ENCODE results near the gene SLC9A9. TPM values are rescaled to one million over a fixed set of nuclear protein-coding genes. Genes with fewer than 3 reads are reported as not detected.

The SLC9A9 gene
- total and polyA plus RNA-seq, 9 of the 15 experiments (the other 6 are each of a cell fraction or from before 2014, with no cell fraction given), result 0.03 to 0.13 TPM; not detected in 7

- TF ChIP-seq CBX8 (IDR thresholded peaks at IDR 0.05; ENCODE audit: borderline replicate concordance, extremely low read depth, low read depth, low read length, poor library complexity, severe bottlenecking) (no peak), MXD1 (CRISPR knock-in tag; IDR thresholded peaks at IDR 0.05; ENCODE audit: borderline replicate concordance, poor library complexity, severe bottlenecking) (no peak), CXXC5 (CRISPR knock-in tag; IDR thresholded peaks at IDR 0.05) (no peak), JUN (IDR thresholded peaks at IDR 0.05; ENCODE audit: borderline replicate concordance, low read depth, low read length) (no peak), JUN (CRISPR knock-in tag; IDR thresholded peaks at IDR 0.05; ENCODE audit: borderline replicate concordance) (no peak)
Measured at GRCh38 chr3:143486611-143487010, 361.7 kb downstream of the SLC9A9 start (continued).

GRCh38 chr3:143484846-143485512 lies 363.3 kb downstream of the SLC9A9 start:
- no peaks in the 10 kb centered on the region for H3K27me3 ChIP-seq (ENCODE audit: control insufficient read depth in 2 of 2, insufficient read depth in 2 of 2, low read length in 2 of 2)
- peak; percentile 15 to 47 (median 20) for DNase-seq (ENCODE audit: extremely low read depth in 1 of 4, low spot score in 3 of 4)
- peak; percentile 67 for FAIRE-seq
- no peaks in the 10 kb centered on the region for H3K9me3 ChIP-seq (replicated peaks; ENCODE audit: control insufficient read depth, insufficient read depth, low read depth, low read length)
- in situ Hi-C loops (cut with MboI), result no loop called here
- H3K79me2 ChIP-seq (ENCODE audit: control insufficient read depth, insufficient read depth, low read length), result no peaks in the 10 kb centered on the region
- TF ChIP-seq ZBTB5 (IDR thresholded peaks at IDR 0.05), result no peak
- TF ChIP-seq YY1 (IDR thresholded peaks at IDR 0.05; ENCODE audit: borderline replicate concordance in 1 of 3, control insufficient read depth in 1 of 3, extremely low read depth in 1 of 3, insufficient read depth in 3 of 3, insufficient read length in 1 of 3, insufficient replicate concordance in 2 of 3, low read depth in 1 of 3, low read length in 2 of 3), result peak in 1 of 3 experiments; percentile 14
- TF ChIP-seq ZFP91 (CRISPR knock-in tag; IDR thresholded peaks at IDR 0.05), result peak; percentile 66
- H3K36me3 ChIP-seq (ENCODE audit: control insufficient read depth, insufficient read depth, low read length), result no peaks in the 10 kb centered on the region
- H3K27ac ChIP-seq (ENCODE audit: extremely low read depth, low read depth, low read length), result no peak overlapping the region
- BruUV-seq (replicated peaks), result no TSS peak
- peak overlapping the region; percentile 9; the same call in 1 of the 2 replicates for H3K4me2 ChIP-seq (ENCODE audit: insufficient read depth, low read length)
- H3K4me1 ChIP-seq (replicated peaks in 1 of 2; ENCODE audit: control insufficient read depth in 2 of 2, insufficient read depth in 2 of 2, low read length in 2 of 2), result no peaks in the 10 kb centered on the region
- WGBS (ENCODE audit: insufficient coverage, low coverage, missing lambda C conversion rate), result 6% methylated on average over 4 of the region's 4 CpGs
- H4K20me1 ChIP-seq (replicated peaks; ENCODE audit: control insufficient read depth, insufficient read depth, low read length), result no peaks in the 10 kb centered on the region
- POLR2A ChIA-PET, result no interaction called here
- H3K9me1 ChIP-seq (ENCODE audit: control insufficient read depth, insufficient read depth, low read length), result no peaks in the 10 kb centered on the region
- peak overlapping the region; percentile 74 for H2AFZ ChIP-seq (ENCODE audit: low read depth, low read length)
- H3K4me3 ChIP-seq, result no peak overlapping the region
- CTCF ChIA-PET (ENCODE audit: low intra/inter-chr PET ratio), result interaction anchor here (0.6 kb wide), 1 partner anchor 24 kb away, joined by 4 read pairs; no protein-coding TSS in a partner anchor
- H3K9ac ChIP-seq (ENCODE audit: insufficient read depth in 1 of 2, low read depth in 2 of 2, low read length in 2 of 2), result no peak overlapping the region
- peak; percentile 86 for ATAC-seq
- intact Hi-C loops (cut with micrococcal nuclease), result no loop called here
